A673 (cell line): ENCODE measurements around the gene ECE1. TPM values are rescaled to one million over a fixed set of nuclear protein-coding genes. Genes with fewer than 3 reads are reported as not detected.

ENCODE experiments used
- BruUV-seq: library from RNA; stranded (reverse); fragments of 400-500 nt; replicated peaks from 2 replicates; lab custom pipeline; 2021; lab: Mats Ljungman, UMichigan
- CTCF ChIA-PET: fragments of 300-600 bp; sonication (Branson Sonifier 250); formaldehyde crosslinking; loops from one replicate; lab custom pipeline; 2022; ENCODE audit warnings: antibody characterized with exemption; lab: Charles Lee
- POLR2A ChIA-PET: fragments of 300-600 bp; sonication (Branson Sonifier 250); formaldehyde crosslinking; loops from one replicate; lab custom pipeline; 2022; ENCODE audit warnings: antibody characterized with exemption; ENCODE audit not compliant: low non-redundant PET; lab: Charles Lee
- DNase-seq: peaks from one replicate; pipeline ENCODE4 v3.0.0-alpha.2; 2015; ENCODE audit warnings: low spot score
- H3K27ac ChIP-seq: fragments of 200-600 bp; sonication (generic); 2 replicates; pipeline ENCODE4 v1.5.1; 2016; ENCODE audit warnings: mixed run types, low read depth, mild to moderate bottlenecking, mixed read lengths, antibody characterized with exemption, low read length; ENCODE audit not compliant: poor library complexity, severe bottlenecking
- H3K27me3 ChIP-seq: fragments of 200-600 bp; sonication (generic); replicated peaks from 2 replicates; pipeline ENCODE4 v1.6.1; 2017; ENCODE audit warnings: mixed run types, low read depth, mild to moderate bottlenecking, mixed read lengths, antibody characterized with exemption, low read length; ENCODE audit not compliant: insufficient read depth, poor library complexity
- H3K36me3 ChIP-seq: fragments of 200-600 bp; sonication (generic); 2 replicates; pipeline ENCODE4 v1.6.1; 2016; ENCODE audit warnings: mixed run types, mild to moderate bottlenecking, mixed read lengths, antibody characterized with exemption, low read length; ENCODE audit not compliant: insufficient read depth, poor library complexity, severe bottlenecking
- H3K4me1 ChIP-seq: fragments of 200-600 bp; sonication (generic); 2 replicates; pipeline ENCODE4 v1.6.1; 2017; ENCODE audit warnings: mixed run types, mild to moderate bottlenecking, mixed read lengths, antibody characterized with exemption, low read length; ENCODE audit not compliant: insufficient read depth, poor library complexity, severe bottlenecking
- H3K4me3 ChIP-seq: fragments of 200-600 bp; sonication (generic); 2 replicates; pipeline ENCODE4 v1.5.1; 2016; ENCODE audit warnings: low read depth, mixed run types, mild to moderate bottlenecking, mixed read lengths, low read length; ENCODE audit not compliant: poor library complexity, severe bottlenecking
- H3K9me3 ChIP-seq: fragments of 200-600 bp; sonication (generic); 2 replicates; pipeline ENCODE4 v1.6.1; 2016; ENCODE audit warnings: mixed run types, low read depth, mild to moderate bottlenecking, mixed read lengths, antibody characterized with exemption, low read length; ENCODE audit not compliant: poor library complexity, severe bottlenecking
- EZH2 ChIP-seq: fragments of 200-600 bp; sonication (generic); IDR thresholded peaks from 2 replicates; pipeline ENCODE4 v1.6.1; 2017; ENCODE audit warnings: borderline replicate concordance, low read depth, mild to moderate bottlenecking, mixed read lengths, antibody characterized with exemption, low read length; ENCODE audit not compliant: poor library complexity, severe bottlenecking
- intact Hi-C: fragments of 100-400 bp; cut with micrococcal nuclease; formaldehyde crosslinking; loops from one replicate; pipeline ENCODE4 v1.10.0; 2022; ENCODE audit not compliant: unreplicated experiment
- total RNA-seq: library from RNA; stranded (reverse); gene quantifications from 2 replicates; pipeline ENCODE4 v1.2.3, GENCODE V29; 2021
- TF ChIP-seq, protein P1 (sequence below): fragments of 300-800, 200-600 bp; sonication (generic); conservative IDR thresholded peaks from 2 replicates; pipeline ENCODE4 v1.5.1; 2017; ENCODE audit warnings: low read depth, mild to moderate bottlenecking, antibody characterized with exemption, low read length, moderate library complexity, mixed read lengths

ECE1 gene
- total RNA-seq, 1 experiment from 2014 or later, result 31.5 TPM

- no peak for DNase-seq
- ChIA-PET POLR2A (no interaction called here), CTCF (no interaction called here)
- Histone ChIP-seq H3K27ac (no peak overlapping the region), H3K27me3 (no peaks in the 10 kb centered on the region), H3K4me3 (no peak overlapping the region), H3K36me3 (peaks cover 4% of the 10 kb centered on the region), H3K9me3 (no peaks in the 10 kb centered on the region), H3K4me1 (peaks cover 7% of the 10 kb centered on the region)
- no TSS peak for BruUV-seq
- TF ChIP-seq, protein P1, sequence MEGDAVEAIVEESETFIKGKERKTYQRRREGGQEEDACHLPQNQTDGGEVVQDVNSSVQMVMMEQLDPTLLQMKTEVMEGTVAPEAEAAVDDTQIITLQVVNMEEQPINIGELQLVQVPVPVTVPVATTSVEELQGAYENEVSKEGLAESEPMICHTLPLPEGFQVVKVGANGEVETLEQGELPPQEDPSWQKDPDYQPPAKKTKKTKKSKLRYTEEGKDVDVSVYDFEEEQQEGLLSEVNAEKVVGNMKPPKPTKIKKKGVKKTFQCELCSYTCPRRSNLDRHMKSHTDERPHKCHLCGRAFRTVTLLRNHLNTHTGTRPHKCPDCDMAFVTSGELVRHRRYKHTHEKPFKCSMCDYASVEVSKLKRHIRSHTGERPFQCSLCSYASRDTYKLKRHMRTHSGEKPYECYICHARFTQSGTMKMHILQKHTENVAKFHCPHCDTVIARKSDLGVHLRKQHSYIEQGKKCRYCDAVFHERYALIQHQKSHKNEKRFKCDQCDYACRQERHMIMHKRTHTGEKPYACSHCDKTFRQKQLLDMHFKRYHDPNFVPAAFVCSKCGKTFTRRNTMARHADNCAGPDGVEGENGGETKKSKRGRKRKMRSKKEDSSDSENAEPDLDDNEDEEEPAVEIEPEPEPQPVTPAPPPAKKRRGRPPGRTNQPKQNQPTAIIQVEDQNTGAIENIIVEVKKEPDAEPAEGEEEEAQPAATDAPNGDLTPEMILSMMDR, result no peak
- no peak for TF ChIP-seq EZH2
- intact Hi-C loops, result loop anchor here (10.0 kb wide), 2 partner anchors 345 to 405 kb away; no protein-coding TSS in a partner anchor
Measured at GRCh38 chr1:21249940-21250493, 40.2 kb downstream of the ECE1 start.

DNA sequence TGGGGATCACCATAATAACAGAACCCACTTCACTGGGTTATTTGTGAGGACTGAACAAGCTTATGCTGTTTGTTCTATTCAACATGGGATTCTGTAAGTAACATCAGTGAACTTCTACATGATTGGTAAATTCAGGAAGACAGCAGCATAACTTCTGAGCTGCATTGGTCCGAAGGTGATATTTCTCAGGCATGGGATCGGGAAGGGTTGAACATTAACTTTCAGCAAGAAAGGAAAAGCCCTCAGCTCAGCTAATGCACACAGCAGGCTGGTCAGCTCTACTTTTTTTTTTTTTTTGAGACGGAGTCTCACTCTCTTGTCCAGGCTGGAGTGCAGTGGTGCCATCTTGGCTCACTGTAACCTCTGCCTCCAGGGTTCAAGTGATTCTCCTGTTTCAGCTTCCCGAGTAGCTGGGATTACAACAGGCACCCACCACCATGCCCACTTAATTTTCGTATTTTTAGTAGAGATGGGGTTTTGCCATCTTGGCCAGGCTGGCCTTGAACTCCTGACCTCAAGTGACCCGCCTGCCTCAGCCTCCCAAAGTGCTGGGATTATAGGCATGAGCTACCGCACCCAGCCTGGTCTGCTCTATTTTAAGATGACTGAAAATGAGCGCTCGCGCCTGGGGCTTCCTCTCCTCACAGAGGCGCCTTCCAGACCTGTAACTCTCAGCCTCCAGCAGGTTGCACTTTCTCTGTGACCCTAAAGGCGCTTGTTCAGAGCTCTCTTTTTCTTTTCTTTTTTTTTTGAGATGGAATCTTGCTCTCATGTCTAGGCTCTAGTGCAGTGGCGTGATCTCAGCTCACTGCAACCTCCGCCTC is 42.2 kb downstream of the ECE1 start:
- Histone ChIP-seq H3K4me1 (no peaks in the 10 kb centered on the region), H3K9me3 (no peaks in the 10 kb centered on the region), H3K27me3 (no peaks in the 10 kb centered on the region), H3K27ac (no peak overlapping the region), H3K36me3 (peaks cover 4% of the 10 kb centered on the region), H3K4me3 (no peak overlapping the region)
- TF ChIP-seq, protein P1, result no peak
- no peak for TF ChIP-seq EZH2
- intact Hi-C loops, result no loop called here
- DNase-seq, result no peak
- ChIA-PET POLR2A (no interaction called here), CTCF (interaction anchor here (0.6 to 0.7 kb wide), 2 partner anchors 18 to 22 kb away, joined by 3 read pairs; no protein-coding TSS in a partner anchor)
- BruUV-seq, result no TSS peak

GRCh38 chr1:21246905-21247642 is 43.2 kb downstream of the ECE1 start:
- intact Hi-C loops, result no loop called here
- Histone ChIP-seq H3K4me3 (no peak overlapping the region), H3K36me3 (peaks cover 4% of the 10 kb centered on the region), H3K27me3 (no peaks in the 10 kb centered on the region), H3K27ac (no peak overlapping the region), H3K9me3 (no peaks in the 10 kb centered on the region), H3K4me1 (peaks cover 4% of the 10 kb centered on the region)
- BruUV-seq, result no TSS peak
- DNase-seq, result no peak
- TF ChIP-seq EZH2, result no peak
- TF ChIP-seq, protein P1, result no peak
- CTCF ChIA-PET, result interaction anchor here (0.6 to 1.0 kb wide), 2 partner anchors 23 to 122 kb away, joined by 3 to 4 read pairs; no protein-coding TSS in a partner anchor
- POLR2A ChIA-PET, result interaction anchor here (0.6 kb wide), 1 partner anchor 955 kb away, joined by 9 read pairs; no protein-coding TSS in a partner anchor
